H1 (cell line): ENCODE results near the gene FAM83C. TPM values are rescaled to one million over a fixed set of nuclear protein-coding genes. Genes with fewer than 3 reads are reported as not detected.

ENCODE experiments used
- CTCF ChIA-PET: fragments of 300-600 bp; sonication (Branson Sonifier 250); formaldehyde crosslinking; loops from one replicate; lab custom pipeline; 2021; ENCODE audit not compliant: partially characterized antibody; lab: Charles Lee
- POLR2A ChIA-PET: fragments of 300-600 bp; sonication (Branson Sonifier 250); formaldehyde crosslinking; loops from one replicate; lab custom pipeline; 2021; ENCODE audit warnings: inconsistent platforms; ENCODE audit not compliant: partially characterized antibody; lab: Charles Lee
- DNase-seq, 2 experiments: peaks; one replicate each; pipeline versions ENCODE4 v3.0.0 to v3.0.0-alpha.2; 2010 to 2022; ENCODE audit warnings: low spot score in 2 of 2, low read depth in 1 of 2, mixed read lengths in 1 of 2
- FAIRE-seq: peaks from 2 replicates; lab custom pipeline; 2011; peaks lifted over from hg19 to GRCh38; lab: Jason Lieb, UNC
- H2AFZ ChIP-seq: 2 replicates; pipeline ENCODE4 v1.8.1; 2012; ENCODE audit warnings: low read length, inconsistent platforms
- H2AK5ac ChIP-seq: 2 replicates; pipeline ENCODE4 v1.6.1; 2013; ENCODE audit warnings: low read depth, low read length
- H2BK120ac ChIP-seq: replicated peaks from 2 replicates; pipeline ENCODE3; 2013; ENCODE audit warnings: low read depth, low read length, inconsistent platforms
- H2BK12ac ChIP-seq: 2 replicates; pipeline ENCODE4 v1.6.1; 2013; ENCODE audit warnings: low read depth, low read length
- H2BK15ac ChIP-seq: 2 replicates; pipeline ENCODE4 v1.6.1; 2013; ENCODE audit warnings: low read length
- H2BK20ac ChIP-seq: 2 replicates; pipeline ENCODE4 v1.6.1; 2013; ENCODE audit warnings: low read length
- H2BK5ac ChIP-seq: 2 replicates; pipeline ENCODE4 v1.6.1; 2013; ENCODE audit warnings: low read depth, low read length
- H3K14ac ChIP-seq: 2 replicates; pipeline ENCODE4 v1.6.1; 2013; ENCODE audit warnings: inconsistent platforms; ENCODE audit not compliant: insufficient read length
- H3K18ac ChIP-seq: 2 replicates; pipeline ENCODE4 v1.6.1; 2013; ENCODE audit warnings: low read length; ENCODE audit errors: extremely low read depth
- H3K23ac ChIP-seq: 2 replicates; pipeline ENCODE4 v1.6.1; 2013; ENCODE audit warnings: inconsistent platforms; ENCODE audit not compliant: insufficient read length
- H3K23me2 ChIP-seq: 2 replicates; pipeline ENCODE4 v1.6.1; 2013; ENCODE audit warnings: low read depth, low read length
- H3K27ac ChIP-seq: 2 replicates; pipeline ENCODE4 v1.6.1; 2011; ENCODE audit warnings: low read depth, low read length, inconsistent platforms
- H3K27me3 ChIP-seq, 4 experiments: replicated peaks in 1 of 4; 1 replicate in 1 of 4; 2 replicates in 3 of 4; pipeline versions ENCODE4 v1.6.1 to v1.8.1; 2011 to 2013; ENCODE audit warnings: low read length in 3 of 4, mild to moderate bottlenecking in 3 of 4, inconsistent platforms in 2 of 4, mixed read lengths in 2 of 4, moderate library complexity in 1 of 4; ENCODE audit not compliant: control insufficient read depth in 3 of 4, insufficient read depth in 3 of 4; ENCODE audit errors: extremely low read depth in 1 of 4
- H3K36me3 ChIP-seq, 4 experiments: 2 replicates each; pipeline versions ENCODE4 v1.6.1 to v1.8.1; 2011 to 2013; ENCODE audit warnings: mild to moderate bottlenecking in 4 of 4, low read length in 3 of 4, moderate library complexity in 2 of 4, control low read depth in 1 of 4, inconsistent platforms in 1 of 4; ENCODE audit not compliant: insufficient read depth in 4 of 4, control insufficient read depth in 2 of 4
- H3K4ac ChIP-seq: replicated peaks from 2 replicates; pipeline ENCODE3; 2013; ENCODE audit warnings: low read length, low read depth, mixed read lengths, inconsistent platforms; ENCODE audit not compliant: insufficient read length
- H3K4me1 ChIP-seq, 4 experiments: replicated peaks in 1 of 4; 1 replicate in 1 of 4; 2 replicates in 3 of 4; pipeline versions ENCODE4 v1.6.1 to v1.8.1; 2011 to 2013; ENCODE audit warnings: low read length in 3 of 4, inconsistent platforms in 2 of 4, mixed read lengths in 1 of 4; ENCODE audit not compliant: insufficient read depth in 4 of 4, control insufficient read depth in 3 of 4
- H3K4me2 ChIP-seq, 2 experiments: 2 replicates each; pipeline versions ENCODE4 v1.6.1 to v1.8.1; 2011 to 2013; ENCODE audit warnings: low read depth in 2 of 2, low read length in 2 of 2, control low read depth in 1 of 2, inconsistent platforms in 1 of 2, mild to moderate bottlenecking in 1 of 2; ENCODE audit not compliant: insufficient read depth in 1 of 2
- H3K4me3 ChIP-seq, 4 experiments: fragments of 200-600, 300-600 bp in 1 of 4; sonication (generic), shearing (Covaris generic), sonication (Bioruptor Twin) in 1 of 4; 2 replicates each; pipeline versions ENCODE4 v1.5.1 to v1.8.1; 2011 to 2016; ENCODE audit warnings: low read length in 4 of 4, low read depth in 3 of 4, control low read depth in 2 of 4, inconsistent platforms in 2 of 4, mild to moderate bottlenecking in 2 of 4, mixed read lengths in 1 of 4, moderate library complexity in 1 of 4; ENCODE audit not compliant: insufficient read depth in 2 of 4; ENCODE audit errors: extremely low read depth in 1 of 4
- H3K56ac ChIP-seq: replicated peaks from 2 replicates; pipeline ENCODE3; 2013; ENCODE audit warnings: low read depth, mild to moderate bottlenecking, mixed read lengths, low read length, inconsistent platforms; ENCODE audit not compliant: insufficient read length
- H3K79me1 ChIP-seq: 2 replicates; pipeline ENCODE4 v1.6.1; 2013; ENCODE audit warnings: low read depth, low read length, control low read depth
- H3K79me2 ChIP-seq, 2 experiments: 2 replicates each; pipeline versions ENCODE4 v1.6.1 to v1.8.1; 2012 to 2013; ENCODE audit warnings: low read length in 2 of 2, mild to moderate bottlenecking in 2 of 2, inconsistent platforms in 1 of 2; ENCODE audit not compliant: insufficient read depth in 2 of 2, control insufficient read depth in 1 of 2
- H3K9ac ChIP-seq, 4 experiments: replicated peaks in 1 of 4; 1 replicate in 1 of 4; 2 replicates in 3 of 4; pipeline versions ENCODE4 v1.6.1 to v1.8.1; 2011 to 2013; ENCODE audit warnings: low read depth in 3 of 4, low read length in 3 of 4, control low read depth in 2 of 4, mild to moderate bottlenecking in 2 of 4, moderate library complexity in 2 of 4, inconsistent platforms in 1 of 4; ENCODE audit errors: extremely low read depth in 1 of 4
- H3K9me3 ChIP-seq, 2 experiments: 2 replicates each; pipeline versions ENCODE4 v1.6.1 to v1.8.1; 2012 to 2013; ENCODE audit warnings: mild to moderate bottlenecking in 2 of 2, moderate library complexity in 2 of 2, control low read depth in 1 of 2, inconsistent platforms in 1 of 2, low read depth in 1 of 2, low read length in 1 of 2, mixed read lengths in 1 of 2; ENCODE audit not compliant: insufficient read depth in 2 of 2
- H4K20me1 ChIP-seq, 2 experiments: replicated peaks in 1 of 2; 2 replicates each; pipeline versions ENCODE3 to v1.8.1; 2011 to 2013; ENCODE audit warnings: inconsistent platforms in 2 of 2, low read length in 2 of 2, mild to moderate bottlenecking in 1 of 2; ENCODE audit not compliant: insufficient read depth in 2 of 2, control insufficient read depth in 1 of 2
- H4K5ac ChIP-seq: 2 replicates; pipeline ENCODE4 v1.6.1; 2013; ENCODE audit warnings: low read length, low read depth, mixed read lengths, inconsistent platforms; ENCODE audit not compliant: insufficient read length
- H4K8ac ChIP-seq: 2 replicates; pipeline ENCODE4 v1.8.0; 2013; ENCODE audit warnings: mild to moderate bottlenecking, moderate library complexity, low read length, inconsistent platforms; ENCODE audit not compliant: insufficient read depth; ENCODE audit errors: extremely low read depth
- H4K91ac ChIP-seq: replicated peaks from 2 replicates; pipeline ENCODE3; 2013; ENCODE audit warnings: low read length, mixed read lengths, inconsistent platforms; ENCODE audit not compliant: insufficient read length
- MAX ChIP-seq: IDR thresholded peaks from 2 replicates; pipeline ENCODE4 v1.6.1; 2012; ENCODE audit warnings: inconsistent platforms
- NANOG ChIP-seq: IDR thresholded peaks from 2 replicates; pipeline ENCODE4 v1.6.1; 2011; ENCODE audit warnings: low read length, low read depth, mild to moderate bottlenecking, inconsistent platforms; ENCODE audit not compliant: insufficient read depth, poor library complexity, severe bottlenecking
- POLR2AphosphoS5 ChIP-seq: IDR thresholded peaks from 2 replicates; pipeline ENCODE4 v1.6.1; 2011; ENCODE audit warnings: low read depth, low read length
- TAF1 ChIP-seq: IDR thresholded peaks from 2 replicates; pipeline ENCODE4 v1.6.1; 2011; ENCODE audit warnings: mild to moderate bottlenecking, low read depth, low read length
- TEAD4 ChIP-seq: IDR thresholded peaks from 2 replicates; pipeline ENCODE4 v1.6.1; 2012; ENCODE audit warnings: low read depth, low read length, inconsistent platforms, mixed read lengths
- WGBS, 2 experiments: shearing (Covaris generic) in 1 of 2; methylation state at CpG; one replicate each; pipeline versions ENCODE4 v1.1.6 to v1.1.7; 2013 to 2015; ENCODE audit warnings: low lambda C conversion rate in 2 of 2, mixed read lengths in 2 of 2, inconsistent platforms in 1 of 2, low coverage in 1 of 2, missing lambda C conversion rate in 1 of 2; ENCODE audit not compliant: insufficient replicate concordance in 2 of 2, insufficient coverage in 1 of 2, insufficient read length in 1 of 2; ENCODE audit errors: extremely low coverage in 1 of 2, missing lambda C conversion rate in 1 of 2; 5-methylcytosine and 5-hydroxymethylcytosine counted together
- polyA plus RNA-seq, 7 experiments: library from polyadenylated mRNA; depleted of rRNA in 3 of 7; stranded (reverse) in 5 of 7; unstranded in 2 of 7; fragments of >200 nt in 5 of 7; fragments of 200-250 nt in 2 of 7; gene quantifications; 1 replicate in 5 of 7; 2 replicates in 1 of 7; 4 replicates in 1 of 7; pipeline versions ENCODE4 v1.2.1 to v1.2.3, GENCODE V29; 2011 to 2013; ENCODE audit warnings: missing spikeins in 2 of 7, mixed read lengths in 2 of 7
- total RNA-seq: library from RNA; stranded (reverse); fragmentation: NEBNext Ultra II Directional; extraction: Animal tissue kit (Norgen Biotek cat#: 25700); gene quantifications from 2 replicates; pipeline ENCODE4 v1.2.1, GENCODE V29; 2021

FAM83C gene
- total and polyA plus RNA-seq, 2 of the 8 experiments (the other 6 are each of a cell fraction or from before 2014, with no cell fraction given), result not detected

- Histone ChIP-seq H3K4me1 (peaks cover 16 to 39% (median 30%) of the 10 kb centered on the region in 4 experiments), H4K8ac (peak overlapping the region; percentile 93; the same call in 1 of the 2 replicates), H2BK20ac (peak overlapping the region; percentile 98), H3K18ac (peak overlapping the region; percentile 99), H3K4ac (peak overlapping the region; percentile 61), H3K4me2 (peak overlapping the region; percentile 64 to 88), H3K23me2 (no peaks in the 10 kb centered on the region; the same call in 1 of the 2 replicates), H4K20me1 (no peaks in the 10 kb centered on the region), H2AK5ac (peak overlapping the region; percentile 100), H4K5ac (peak overlapping the region; percentile 97), H4K91ac (peak overlapping the region; percentile 98), H3K79me1 (no peaks in the 10 kb centered on the region), H3K79me2 (no peaks in the 10 kb centered on the region), H3K27me3 (no peaks in the 10 kb centered on the region), H3K56ac (peak overlapping the region; percentile 62), H2BK5ac (peak overlapping the region; percentile 97), H2BK120ac (peak overlapping the region; percentile 98), H3K27ac (peak overlapping the region; percentile 99), H2BK15ac (peak overlapping the region; percentile 73; the same call in 1 of the 2 replicates), H2AFZ (no peak overlapping the region), H3K9me3 (no peaks in the 10 kb centered on the region), H3K23ac (peak overlapping the region; percentile 13), H3K4me3 (peak overlapping the region in 3 of 4 experiments; percentile 9 to 39 (median 16); a peak in 4 of 8 replicates), H2BK12ac (peak overlapping the region; percentile 100), H3K9ac (peak overlapping the region in 3 of 4 experiments; percentile 79 to 85 (median 84); a peak in 6 of 7 replicates), H3K14ac (no peak overlapping the region), H3K36me3 (0 out of 8 replicates have a peak, but pooled peaks cover 0 to 3% (median 0%) of the 10 kb centered on the region in 4 experiments)
- FAIRE-seq, result no peak
- 63% methylated on average over 17 of the region's 17 CpGs; no CpG with 5 or more reads in 1 of the 2 experiments for WGBS, 2 experiments
- CTCF ChIA-PET, result interaction anchor here (0.7 to 11.5 kb wide), 20 partner anchors 12 to 285 kb away, joined by 3 to 135 read pairs (median 4); partner anchors contain the start of genes EDEM2 and MMP24
- POLR2A ChIA-PET, result interaction anchor here (0.6 to 7.2 kb wide), 43 partner anchors 11 to 566 kb away, joined by 3 to 98 read pairs (median 3); partner anchors contain the start of genes EDEM2, EIF6, MMP24 and MMP24OS
- TF ChIP-seq TEAD4, result no peak
- TF ChIP-seq MAX, result 0 out of 2 replicates have a peak, but pooled peaks have one; percentile 3
- no peak for TF ChIP-seq NANOG
- TF ChIP-seq TAF1, result 0 out of 2 replicates have a peak, but pooled peaks have one; percentile 16
- TF ChIP-seq POLR2AphosphoS5, result peak; percentile 77
- no peak for DNase-seq
Observed at GRCh38 chr20:35263532-35264341, 28.5 kb downstream of the FAM83C start.
